Colonic mucosa (tissue), 4 donors: ENCODE results near the gene PGAM2. TPM values are rescaled to one million over a fixed set of nuclear protein-coding genes. Genes with fewer than 3 reads are reported as not detected.

Experiments
- DNase-seq: peaks from one replicate; pipeline ENCODE4 v3.0.0-alpha.2; 2020
- H3K27ac ChIP-seq: fragments of 200-600 bp; one replicate; pipeline ENCODE4 v1.8.0; 2021
- H3K27me3 ChIP-seq: fragments of 200-600 bp; one replicate; pipeline ENCODE4 v1.8.0; 2021
- H3K36me3 ChIP-seq: fragments of 200-600 bp; one replicate; pipeline ENCODE4 v1.8.0; 2021
- H3K4me1 ChIP-seq: fragments of 200-600 bp; one replicate; pipeline ENCODE4 v1.8.0; 2021; ENCODE audit warnings: mild to moderate bottlenecking
- H3K4me3 ChIP-seq: fragments of 200-600 bp; one replicate; pipeline ENCODE4 v1.8.0; 2021
- H3K9ac ChIP-seq, 2 donors: one replicate each; pipeline ENCODE4 v1.7.0; 2013; ENCODE audit warnings: control low read depth in 2 of 2, low read depth in 2 of 2, low read length in 2 of 2
- H3K9me3 ChIP-seq: fragments of 200-600 bp; one replicate; pipeline ENCODE4 v1.8.0; 2021
- intact Hi-C: fragments of 100-400 bp; cut with DNase I; formaldehyde crosslinking; loops from one replicate; pipeline ENCODE4 v1.14.1; 2022
- total RNA-seq, 2 donors: library from RNA; stranded (reverse); fragmentation: NEBNext Ultra II Directional in 1 of 2; extraction: Animal tissue kit (Norgen Biotek cat#: 25700) in 1 of 2; gene quantifications; one replicate each; pipeline ENCODE4 v1.2.1, GENCODE V29; 2021
- TF ChIP-seq, protein P1 (sequence below): fragments of 200-600 bp; IDR thresholded peaks from one replicate; pipeline ENCODE4 v1.8.0; 2022; ENCODE audit warnings: antibody characterized with exemption, mild to moderate bottlenecking
- donor health status: healthy.
- donor health status: DM: no; HTN: no; CAD: no.
- donor health status: DM: no; HTN: no; CAD: no.

The PGAM2 gene
- total RNA-seq, 2 donors from 2014 or later: 0.29 to 0.52 TPM

- Histone ChIP-seq H3K36me3 (no peaks in the 10 kb centered on the region), H3K4me3 (no peak overlapping the region), H3K9ac (peak overlapping the region in 1 of 2 donors; percentile 12), H3K27me3 (peaks cover 11% of the 10 kb centered on the region), H3K9me3 (no peaks in the 10 kb centered on the region), H3K4me1 (no peaks in the 10 kb centered on the region), H3K27ac (no peak overlapping the region)
- intact Hi-C loops: no loop called here
- no peak for DNase-seq
- TF ChIP-seq, protein P1, sequence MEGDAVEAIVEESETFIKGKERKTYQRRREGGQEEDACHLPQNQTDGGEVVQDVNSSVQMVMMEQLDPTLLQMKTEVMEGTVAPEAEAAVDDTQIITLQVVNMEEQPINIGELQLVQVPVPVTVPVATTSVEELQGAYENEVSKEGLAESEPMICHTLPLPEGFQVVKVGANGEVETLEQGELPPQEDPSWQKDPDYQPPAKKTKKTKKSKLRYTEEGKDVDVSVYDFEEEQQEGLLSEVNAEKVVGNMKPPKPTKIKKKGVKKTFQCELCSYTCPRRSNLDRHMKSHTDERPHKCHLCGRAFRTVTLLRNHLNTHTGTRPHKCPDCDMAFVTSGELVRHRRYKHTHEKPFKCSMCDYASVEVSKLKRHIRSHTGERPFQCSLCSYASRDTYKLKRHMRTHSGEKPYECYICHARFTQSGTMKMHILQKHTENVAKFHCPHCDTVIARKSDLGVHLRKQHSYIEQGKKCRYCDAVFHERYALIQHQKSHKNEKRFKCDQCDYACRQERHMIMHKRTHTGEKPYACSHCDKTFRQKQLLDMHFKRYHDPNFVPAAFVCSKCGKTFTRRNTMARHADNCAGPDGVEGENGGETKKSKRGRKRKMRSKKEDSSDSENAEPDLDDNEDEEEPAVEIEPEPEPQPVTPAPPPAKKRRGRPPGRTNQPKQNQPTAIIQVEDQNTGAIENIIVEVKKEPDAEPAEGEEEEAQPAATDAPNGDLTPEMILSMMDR: no peak
These were observed 42.0 kb upstream of the PGAM2 start for GRCh38 chr7:44107116-44107960.

DNA sequence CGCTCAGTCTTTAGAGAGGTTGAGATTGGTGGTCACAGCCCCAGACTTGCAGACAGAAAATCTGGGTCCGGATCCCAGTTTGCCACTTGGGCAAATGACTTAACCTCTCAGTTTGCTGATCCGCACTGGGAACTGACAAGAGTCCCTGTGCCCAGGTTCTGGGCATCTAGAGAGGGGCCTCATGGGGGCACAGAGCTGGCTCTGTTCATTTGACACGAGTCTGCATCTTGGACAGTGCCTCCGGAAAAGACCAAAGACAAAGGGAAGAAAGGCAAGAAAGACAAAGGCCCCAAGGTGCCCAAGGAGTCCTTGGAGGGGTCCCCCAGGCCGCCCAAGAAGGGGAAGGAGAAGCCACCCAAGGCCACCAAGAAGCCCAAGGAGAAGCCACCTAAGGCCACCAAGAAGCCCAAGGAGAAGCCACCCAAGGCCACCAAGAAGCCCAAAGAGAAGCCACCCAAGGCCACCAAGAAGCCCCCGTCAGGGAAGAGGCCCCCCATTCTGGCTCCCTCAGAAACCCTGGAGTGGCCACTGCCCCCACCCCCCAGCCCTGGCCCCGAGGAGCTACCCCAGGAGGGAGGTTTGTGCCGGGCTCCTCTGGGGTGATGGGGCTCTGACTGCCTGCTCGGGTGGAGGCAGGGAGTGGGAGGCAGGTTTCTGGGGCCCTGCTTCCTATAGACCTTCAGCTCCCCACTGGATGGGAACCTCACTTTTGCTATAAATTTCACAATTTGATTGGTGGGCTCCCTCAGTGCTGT lies 41.1 kb upstream of the PGAM2 start:
- no peaks in the 10 kb centered on the region for H3K36me3 ChIP-seq
- DNase-seq: no peak
- intact Hi-C loops: no loop called here
- H3K9me3 ChIP-seq: no peaks in the 10 kb centered on the region
- TF ChIP-seq, protein P1: no peak
- peak overlapping the region; percentile 7 for H3K27ac ChIP-seq
- no peak overlapping the region for H3K4me3 ChIP-seq
- H3K4me1 ChIP-seq: no peaks in the 10 kb centered on the region
- H3K27me3 ChIP-seq: peaks cover 11% of the 10 kb centered on the region
- no peak overlapping the region for H3K9ac ChIP-seq

DNA sequence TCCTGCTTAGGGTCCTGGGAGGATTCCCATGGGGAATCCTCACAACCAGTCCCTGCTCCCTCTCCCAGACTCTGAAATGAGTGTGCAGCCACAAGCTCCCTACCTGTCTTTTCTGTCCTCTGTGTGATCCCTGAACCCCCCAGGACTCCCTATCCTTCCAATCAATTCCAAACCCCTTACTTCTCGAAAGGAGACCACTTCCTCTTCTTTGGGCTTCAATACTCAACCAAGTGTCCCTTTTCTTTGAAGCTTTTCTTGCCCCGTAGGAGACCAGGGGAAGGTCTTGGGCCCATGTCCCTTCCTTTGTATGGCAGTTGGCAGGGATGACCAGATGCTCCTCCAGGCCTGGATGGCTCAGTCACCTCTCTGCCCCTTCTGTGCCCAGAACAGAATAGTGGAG lies 40.5 kb upstream of the PGAM2 start:
- peak overlapping the region; percentile 38 for H3K4me3 ChIP-seq

GRCh38 chr7:44104860-44105771 lies 39.7 kb upstream of the PGAM2 start:
- no peaks in the 10 kb centered on the region for H3K9me3 ChIP-seq
- H3K4me3 ChIP-seq: peak overlapping the region; percentile 38
- H3K4me1 ChIP-seq: no peaks in the 10 kb centered on the region
- H3K27me3 ChIP-seq: peaks cover 11% of the 10 kb centered on the region
- H3K9ac ChIP-seq: peak overlapping the region; percentile 59 to 63
- no peak for DNase-seq
- H3K36me3 ChIP-seq: no peaks in the 10 kb centered on the region
- TF ChIP-seq, protein P1: no peak
- intact Hi-C loops: no loop called here
- peak overlapping the region; percentile 61 for H3K27ac ChIP-seq

More for the DNA sequence above, 40.5 kb upstream of the PGAM2 start:
- no peaks in the 10 kb centered on the region for H3K36me3 ChIP-seq
- peak overlapping the region; percentile 23 to 50 for H3K9ac ChIP-seq
- no peak for DNase-seq
- peak overlapping the region; percentile 7 for H3K27ac ChIP-seq
- no peaks in the 10 kb centered on the region for H3K4me1 ChIP-seq
- peaks cover 11% of the 10 kb centered on the region for H3K27me3 ChIP-seq
- TF ChIP-seq, protein P1: no peak
- H3K9me3 ChIP-seq: no peaks in the 10 kb centered on the region
- intact Hi-C loops: no loop called here
